SK-N-SH (cell line): ENCODE measurements around the gene KCNJ9.

Experiments
- CHD2 ChIP-seq: fragments of 150-350 bp; IDR thresholded peaks from 2 replicates; pipeline ENCODE4 v1.6.1; 2018; ENCODE audit warnings: low read length; ENCODE audit not compliant: partially characterized antibody
- CTCF ChIP-seq: fragments of 200-600 bp; sonication (generic); IDR thresholded peaks from 2 replicates; pipeline ENCODE4 v1.6.1; 2017; ENCODE audit warnings: antibody characterized with exemption, mild to moderate bottlenecking, moderate library complexity
- EZH2phosphoT487 ChIP-seq: fragments of 200-600 bp; sonication (generic); IDR thresholded peaks from 2 replicates; pipeline ENCODE4 v1.6.1; 2017; ENCODE audit warnings: low read depth, mixed run types, mild to moderate bottlenecking, antibody characterized with exemption, moderate library complexity, borderline replicate concordance
- GABPA ChIP-seq: IDR thresholded peaks from 2 replicates; pipeline ENCODE4 v1.4.0; 2012; ENCODE audit warnings: low read depth, mild to moderate bottlenecking
- GATA2 ChIP-seq: sonication (generic); formaldehyde crosslinking; IDR thresholded peaks from 2 replicates; pipeline ENCODE4 v1.5.0; 2020; ENCODE audit warnings: mild to moderate bottlenecking, missing genetic modification reagents
- JUND ChIP-seq: IDR thresholded peaks from 2 replicates; pipeline ENCODE4 v1.4.0; 2012
- NFIC ChIP-seq: IDR thresholded peaks from 2 replicates; pipeline ENCODE4 v1.4.0; 2012; ENCODE audit warnings: borderline replicate concordance
- POLR2AphosphoS5 ChIP-seq: IDR thresholded peaks from 2 replicates; pipeline ENCODE4 v1.6.1; 2012; ENCODE audit warnings: low read depth, low read length
- RAD21 ChIP-seq: IDR thresholded peaks from 2 replicates; pipeline ENCODE4 v1.6.1; 2012; ENCODE audit warnings: mild to moderate bottlenecking, low read length
- RCOR1 ChIP-seq: fragments of 150-350 bp; IDR thresholded peaks from 2 replicates; pipeline ENCODE4 v1.6.1; 2017; ENCODE audit warnings: antibody characterized with exemption, low read length
- RXRA ChIP-seq: IDR thresholded peaks from 2 replicates; pipeline ENCODE4 v1.4.0; 2012; ENCODE audit warnings: low read depth, mild to moderate bottlenecking, borderline replicate concordance
- YY1 ChIP-seq: IDR thresholded peaks from 2 replicates; pipeline ENCODE4 v1.4.0; 2012; ENCODE audit warnings: low read depth, mild to moderate bottlenecking
- TF ChIP-seq, protein P1 (sequence below): IDR thresholded peaks from 2 replicates; pipeline ENCODE4 v1.4.0; 2012; ENCODE audit warnings: low read depth

DNA sequence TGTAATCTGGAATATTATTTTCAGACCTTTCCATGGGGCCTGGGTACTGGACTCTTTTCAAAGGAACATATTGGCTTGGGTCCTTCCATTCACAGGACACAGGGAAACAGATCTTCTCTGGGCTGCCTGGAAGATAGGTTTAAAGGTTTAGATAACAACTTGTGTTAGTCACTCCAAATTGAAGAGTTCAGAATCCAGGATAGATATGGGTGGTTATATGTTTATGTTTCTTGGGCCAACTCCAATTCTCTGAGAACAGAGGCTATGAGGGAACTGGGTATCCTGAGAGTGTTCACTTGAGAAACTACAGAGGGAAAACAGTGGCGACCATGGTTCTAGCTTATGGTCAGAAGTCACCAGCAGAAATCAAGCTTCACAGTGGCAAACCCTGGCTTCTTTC, 40.9 kb upstream of the KCNJ9 start:
- TF ChIP-seq GATA2 (no peak), CTCF (no peak), RCOR1 (no peak), POLR2AphosphoS5 (no peak), GABPA (no peak), EZH2phosphoT487 (no peak), JUND (no peak), RXRA (no peak), YY1 (no peak), NFIC (no peak), CHD2 (no peak), RAD21 (no peak)
- TF ChIP-seq, protein P1, sequence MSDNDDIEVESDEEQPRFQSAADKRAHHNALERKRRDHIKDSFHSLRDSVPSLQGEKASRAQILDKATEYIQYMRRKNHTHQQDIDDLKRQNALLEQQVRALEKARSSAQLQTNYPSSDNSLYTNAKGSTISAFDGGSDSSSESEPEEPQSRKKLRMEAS, result no peak
